HG02870 (cell line): ENCODE results near the gene TOR3A.
"Not testable (repeated sequence)": the region's sequence is repeated elsewhere in the genome, so short reads cannot be mapped to it uniquely, and the experiment has no call there.

Source experiments
- ATAC-seq: cut with Tn5 transposase; IDR thresholded peaks from one replicate; pipeline ENCODE4 v1.9.1; 2021; ENCODE audit warnings: mild to moderate bottlenecking, moderate library complexity; ENCODE audit not compliant: unreplicated experiment

Gene TOR3A

GRCh38 chr1:179104611-179105250 lies 22.9 kb downstream of the TOR3A start:
- no peak for ATAC-seq

GRCh38 chr1:179105393-179105792 lies 23.5 kb downstream of the TOR3A start:
- no peak for ATAC-seq

DNA sequence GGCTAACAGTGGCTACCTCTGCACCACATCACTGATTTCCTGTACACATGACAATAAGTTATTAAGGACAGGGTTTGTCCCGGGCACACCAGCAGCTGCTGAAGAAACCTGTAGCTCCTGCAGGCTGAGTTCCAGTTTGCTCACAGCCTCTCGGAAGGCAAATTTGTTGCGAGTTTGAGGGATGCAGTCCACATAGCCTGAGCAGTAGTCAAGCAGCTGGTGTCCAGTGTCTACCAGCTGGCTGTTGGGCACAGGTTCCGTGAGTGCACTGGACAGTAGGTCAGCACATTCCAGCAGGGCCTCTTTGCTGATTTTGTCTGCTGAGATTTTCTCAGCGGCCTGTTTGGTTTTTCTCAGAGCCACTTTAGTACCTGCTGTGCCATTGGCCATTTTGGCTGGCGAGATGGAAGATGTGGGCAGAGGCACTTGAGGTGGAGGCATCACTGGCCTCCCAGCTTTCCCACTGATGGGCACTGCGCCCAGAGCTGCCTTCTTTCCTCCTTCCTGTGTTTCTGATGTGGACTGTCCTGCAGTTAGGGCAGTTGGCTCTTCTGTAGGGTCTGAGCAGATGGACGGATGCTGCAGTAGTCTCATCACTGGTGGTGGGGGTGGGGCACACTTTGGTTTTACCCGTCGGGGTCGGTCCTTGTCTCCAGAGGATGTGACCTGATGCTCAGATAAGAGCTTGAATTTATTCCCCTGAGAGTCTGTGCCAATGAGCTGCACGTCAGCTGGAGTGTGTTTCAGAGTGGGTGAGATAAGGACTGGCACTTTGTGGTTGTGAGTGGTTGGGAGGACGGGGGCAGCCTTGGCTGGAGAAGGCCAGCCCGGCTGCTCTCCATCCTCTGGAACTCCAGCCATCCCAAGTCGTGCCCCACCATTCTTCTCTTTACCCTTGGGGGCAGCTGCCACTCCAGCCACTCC lies 26.1 kb downstream of the TOR3A start:
- no peak for ATAC-seq

DNA sequence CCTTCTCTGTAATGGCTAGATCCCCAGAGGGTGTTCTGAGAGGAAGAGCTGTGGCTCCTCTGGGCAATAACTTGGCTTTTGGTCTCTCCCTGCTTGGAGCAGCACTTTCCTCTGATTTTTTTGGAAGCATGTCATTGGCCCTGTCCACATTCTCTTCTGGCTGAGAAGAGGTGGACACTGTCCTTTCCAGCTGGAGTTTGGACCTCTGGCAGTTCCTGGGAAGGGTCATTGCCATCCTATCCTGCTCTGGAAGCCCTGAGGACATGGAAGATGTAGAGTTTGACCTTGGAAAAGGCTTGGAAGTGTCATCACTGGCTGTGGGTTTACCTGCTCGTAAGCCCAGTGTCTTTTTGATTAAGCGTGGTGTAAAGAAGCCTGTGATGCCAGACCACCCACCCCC lies 26.8 kb downstream of the TOR3A start:
- ATAC-seq, result no peak

- ATAC-seq, result no peak
These were observed 33.3 kb downstream of the TOR3A start for GRCh38 chr1:179115181-179115580.

DNA sequence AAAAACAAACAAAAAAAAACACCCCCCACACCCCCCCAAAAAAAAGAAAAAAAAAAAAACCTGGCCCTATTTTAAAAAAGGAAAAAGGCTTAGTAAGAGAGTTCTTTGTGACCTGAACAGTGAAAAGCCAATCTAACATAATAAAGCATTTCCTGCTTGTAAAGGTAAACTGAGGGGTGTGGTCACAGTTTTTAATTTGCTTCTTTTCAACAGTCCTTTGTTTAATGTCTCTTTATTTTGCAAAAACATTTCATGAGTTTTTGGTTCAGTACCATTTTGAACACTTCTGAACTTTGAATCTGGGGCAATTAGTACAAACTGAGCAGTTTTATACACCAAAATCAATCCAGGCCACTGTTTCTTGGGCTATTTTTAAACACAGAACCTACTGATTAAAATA lies 37.6 kb downstream of the TOR3A start:
- ATAC-seq, result no peak

DNA sequence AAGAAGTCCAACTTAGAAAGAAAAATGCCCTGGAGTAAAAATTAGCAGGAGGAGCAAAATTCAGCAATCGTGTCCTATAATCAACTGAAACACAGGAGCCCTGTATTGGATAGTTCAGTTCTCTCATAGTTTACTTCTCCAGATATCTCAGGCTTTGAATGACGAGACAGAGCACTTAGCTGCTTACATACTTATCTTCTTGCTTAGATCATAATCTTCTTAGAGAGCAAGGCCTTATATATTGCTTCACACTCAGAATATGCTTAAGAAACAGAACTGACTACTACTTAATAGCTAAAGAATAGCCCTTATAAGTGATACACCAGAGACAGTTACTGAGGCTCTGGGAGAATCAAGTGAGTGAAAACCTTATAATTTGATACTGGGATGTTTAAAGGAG lies 38.9 kb downstream of the TOR3A start:
- no peak for ATAC-seq

DNA sequence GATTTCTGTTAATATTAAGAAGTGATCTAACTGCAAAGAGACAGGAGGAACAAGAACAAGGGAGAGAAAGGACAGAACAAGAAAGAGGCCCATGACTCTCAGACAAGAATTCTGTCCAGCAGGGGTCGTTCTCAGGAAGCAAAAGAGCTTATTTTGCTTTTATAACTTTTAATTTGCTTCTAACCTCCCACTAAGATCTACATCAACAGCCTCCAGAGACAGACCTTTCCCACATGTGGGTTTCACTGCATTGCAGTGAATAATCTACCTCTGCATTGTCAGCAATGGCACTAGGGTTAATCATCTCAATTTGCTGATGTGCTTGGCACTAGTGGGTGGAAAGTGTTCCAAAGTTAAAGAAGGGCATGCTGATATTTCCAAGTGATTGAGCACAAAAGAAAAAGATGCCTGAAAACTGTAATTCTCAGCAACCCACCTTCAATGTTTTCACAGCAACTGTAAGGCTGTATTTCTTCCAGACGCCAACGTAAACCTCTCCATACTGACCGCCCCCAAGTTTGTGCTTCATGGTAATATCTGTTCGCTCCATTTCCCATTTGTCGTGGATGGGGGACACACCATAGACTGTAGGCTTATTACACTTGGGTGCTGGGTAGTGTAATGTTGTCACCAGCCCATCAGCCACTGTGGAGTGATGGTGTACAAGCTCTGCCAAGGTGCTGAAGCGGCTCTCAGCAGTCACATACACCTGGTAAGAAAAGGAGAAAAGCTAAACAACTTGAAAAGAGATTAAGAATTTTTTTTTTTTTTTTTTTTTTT lies 39.5 kb downstream of the TOR3A start:
- ATAC-seq, result no peak

GRCh38 chr1:179124873-179125272 lies 43.0 kb downstream of the TOR3A start:
- ATAC-seq, result no peak

GRCh38 chr1:179126338-179127060 lies 44.6 kb downstream of the TOR3A start:
- no peak for ATAC-seq

GRCh38 chr1:179127163-179127895 lies 45.5 kb downstream of the TOR3A start:
- ATAC-seq, result no peak

DNA sequence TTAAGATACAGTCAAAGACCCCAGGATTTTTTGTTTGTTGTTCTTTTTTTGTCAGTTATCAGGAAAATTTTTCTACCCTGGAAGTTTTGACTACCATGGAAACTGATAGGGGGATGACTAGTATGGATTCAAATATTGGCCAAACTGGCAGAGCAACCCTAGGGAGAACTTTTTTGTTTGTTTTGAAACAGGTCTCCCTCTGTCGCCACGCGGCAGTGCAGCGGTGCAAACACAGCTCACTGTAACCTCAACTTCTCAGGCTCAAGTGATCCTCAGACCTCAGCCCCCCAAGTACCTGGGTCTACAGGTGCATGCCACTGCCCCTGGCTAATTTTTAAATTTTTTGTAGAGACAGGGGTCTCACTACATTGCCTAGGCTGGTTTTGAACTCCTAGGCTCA lies 46.6 kb downstream of the TOR3A start:
- ATAC-seq, result no peak

DNA sequence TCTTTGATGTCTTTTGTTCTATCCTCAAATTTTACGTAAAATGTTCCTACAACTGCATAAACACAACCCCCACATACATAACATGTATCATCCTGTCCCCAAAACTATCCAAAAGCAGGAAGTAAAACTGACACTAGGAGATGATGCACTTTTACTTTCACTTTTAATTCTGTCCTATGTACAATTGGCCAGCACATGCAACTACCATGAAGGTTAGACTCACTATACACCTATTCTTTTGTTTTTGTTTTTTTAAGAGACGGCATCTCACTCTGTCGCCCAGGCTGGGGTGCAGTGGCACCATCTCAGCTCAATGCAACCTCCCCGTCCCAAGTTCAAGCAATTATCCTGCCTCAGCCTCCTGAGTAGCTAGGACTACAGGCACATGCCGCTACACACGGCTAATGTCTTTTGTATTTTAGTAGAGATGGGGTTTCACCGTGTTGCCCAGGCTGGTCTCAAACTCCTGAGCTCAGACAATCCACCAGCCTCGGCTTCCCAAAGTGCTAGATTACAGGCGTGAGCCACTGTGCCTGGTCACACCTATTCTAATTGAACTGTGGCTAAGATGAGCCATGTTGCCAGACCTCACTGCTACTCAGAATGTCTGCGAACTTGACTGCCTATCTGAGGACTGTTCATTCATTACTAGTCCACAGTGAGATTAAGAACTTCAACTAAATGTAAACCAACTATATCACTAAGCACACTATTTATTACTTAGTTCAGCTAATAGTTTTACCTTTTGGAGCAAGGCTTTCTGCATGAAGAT lies 48.0 kb downstream of the TOR3A start:
- ATAC-seq, result peak; percentile 93

DNA sequence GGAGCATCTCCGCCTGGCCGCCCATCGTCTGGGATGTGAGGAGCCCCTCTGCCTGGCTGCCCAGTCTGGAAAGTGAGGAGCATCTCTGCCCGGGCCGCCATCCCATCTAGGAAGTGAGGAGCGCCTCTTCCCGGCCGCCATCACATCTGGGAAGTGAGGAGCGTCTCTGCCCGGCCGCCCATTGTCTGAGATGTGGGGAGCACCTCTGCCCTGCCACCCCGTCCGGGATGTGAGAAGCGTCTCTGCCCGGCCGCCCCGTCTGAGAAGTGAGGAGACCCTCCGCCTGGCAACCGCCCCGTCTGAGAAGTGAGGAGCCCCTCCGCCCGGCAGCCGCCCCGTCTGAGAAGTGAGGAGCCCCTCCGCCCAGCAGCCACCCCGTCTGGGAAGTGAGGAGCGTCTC lies 53.3 kb downstream of the TOR3A start:
- ATAC-seq, result not testable (repeated sequence)

DNA sequence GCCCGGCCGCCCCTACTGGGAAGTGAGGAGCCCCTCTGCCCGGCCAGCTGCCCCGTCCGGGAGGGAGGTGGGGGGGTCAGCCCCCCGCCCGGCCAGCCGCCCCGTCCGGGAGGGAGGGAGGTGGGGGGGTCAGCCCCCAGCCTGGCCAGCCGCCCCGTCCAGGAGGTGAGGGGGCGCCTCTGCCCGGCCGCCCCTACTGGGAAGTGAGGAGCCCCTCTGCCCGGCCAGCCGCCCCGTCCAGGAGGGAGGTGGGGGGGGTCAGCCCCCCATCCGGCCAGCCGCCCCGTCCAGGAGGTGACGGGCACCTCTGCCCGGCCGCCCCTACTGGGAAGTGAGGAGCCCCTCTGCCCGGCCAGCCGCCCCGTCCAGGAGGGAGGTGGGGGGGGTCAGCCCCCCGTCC lies 53.8 kb downstream of the TOR3A start:
- not testable (repeated sequence) for ATAC-seq

- no peak for ATAC-seq
These were observed 55.9 kb downstream of the TOR3A start for GRCh38 chr1:179137617-179138255.

DNA sequence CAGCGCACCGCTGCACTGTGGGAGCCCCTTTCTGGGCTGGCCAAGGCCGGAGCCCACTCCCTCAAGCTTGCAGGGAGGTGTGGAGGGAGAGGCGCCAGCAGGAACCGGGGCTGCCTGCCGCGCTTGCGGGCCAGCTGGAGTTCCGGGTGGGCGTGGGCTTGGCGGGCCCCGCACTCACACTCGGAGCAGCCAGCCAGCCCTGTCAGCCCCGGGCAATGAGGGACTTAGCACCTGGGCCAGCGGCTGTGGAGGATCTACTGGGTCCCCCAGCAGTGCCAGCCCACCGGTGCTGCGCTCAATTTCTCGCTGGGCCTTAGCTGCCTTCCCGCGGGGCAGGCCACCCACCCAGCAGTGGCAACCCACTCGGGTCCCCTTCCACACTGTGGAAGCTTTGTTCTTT lies 56.9 kb downstream of the TOR3A start:
- not testable (repeated sequence) for ATAC-seq

- ATAC-seq, result no peak
These were observed 59.9 kb downstream of the TOR3A start for GRCh38 chr1:179141592-179142251.
